Neuron (in vitro differentiated cells): ENCODE measurements around the gene KLHDC4.

Experiments
- H2AFZ ChIP-seq: one replicate; pipeline ENCODE4 v1.6.1; 2013; ENCODE audit warnings: low read depth, mild to moderate bottlenecking, inconsistent platforms, low read length, moderate library complexity
- H3K27me3 ChIP-seq: one replicate; pipeline ENCODE4 v1.6.1; 2013; ENCODE audit warnings: low read length; ENCODE audit not compliant: insufficient read depth
- H3K36me3 ChIP-seq: one replicate; pipeline ENCODE4 v1.6.1; 2013; ENCODE audit warnings: low read length; ENCODE audit not compliant: insufficient read depth
- H3K4me1 ChIP-seq: one replicate; pipeline ENCODE4 v1.6.1; 2013; ENCODE audit warnings: low read length; ENCODE audit not compliant: insufficient read depth
- H3K4me3 ChIP-seq: 2 replicates; pipeline ENCODE4 v1.5.1; 2013; ENCODE audit warnings: mild to moderate bottlenecking, low read length, moderate library complexity
- H3K9me3 ChIP-seq: one replicate; pipeline ENCODE4 v1.6.1; 2013; ENCODE audit warnings: low read length

The KLHDC4 gene

DNA sequence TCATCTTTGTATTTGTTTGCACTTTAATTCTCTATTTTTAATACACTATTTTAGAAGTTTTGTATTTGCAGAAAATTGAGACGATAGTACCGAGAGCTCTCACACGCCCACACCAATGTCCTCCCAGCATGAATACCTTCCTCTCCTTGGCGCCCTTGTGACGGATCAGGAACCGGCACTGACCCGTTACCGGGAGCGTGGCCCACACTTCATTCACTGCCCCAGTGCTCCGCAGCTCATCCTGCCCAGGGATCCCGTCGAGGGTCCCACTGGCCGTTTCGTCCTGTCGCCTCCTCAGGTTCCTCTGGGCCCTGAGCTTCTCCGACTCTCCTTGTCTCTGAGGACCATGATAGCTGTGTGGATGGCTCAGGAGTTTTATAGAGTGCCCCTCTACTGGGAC lies 50.6 kb downstream of the KLHDC4 start:
- peaks cover 53% of the 10 kb centered on the region for H3K36me3 ChIP-seq

GRCh38 chr16:87713451-87714229 lies 52.1 kb downstream of the KLHDC4 start:
- no peaks in the 10 kb centered on the region for H3K27me3 ChIP-seq
- H3K4me1 ChIP-seq = no peaks in the 10 kb centered on the region
- no peak overlapping the region for H2AFZ ChIP-seq
- no peak overlapping the region for H3K4me3 ChIP-seq
- no peaks in the 10 kb centered on the region for H3K9me3 ChIP-seq
- peaks cover 64% of the 10 kb centered on the region for H3K36me3 ChIP-seq

More for the DNA sequence above, 50.6 kb downstream of the KLHDC4 start:
- Histone ChIP-seq H2AFZ (no peak overlapping the region), H3K9me3 (peaks cover 2% of the 10 kb centered on the region), H3K4me3 (no peak overlapping the region), H3K4me1 (no peaks in the 10 kb centered on the region), H3K27me3 (no peaks in the 10 kb centered on the region)

- no peak overlapping the region for H2AFZ ChIP-seq
- H3K9me3 ChIP-seq = no peaks in the 10 kb centered on the region
- no peak overlapping the region for H3K4me3 ChIP-seq
- H3K27me3 ChIP-seq = no peaks in the 10 kb centered on the region
- no peaks in the 10 kb centered on the region for H3K4me1 ChIP-seq
- H3K36me3 ChIP-seq = peaks cover 72% of the 10 kb centered on the region
Observed at GRCh38 chr16:87712184-87712762, 53.5 kb downstream of the KLHDC4 start.

- H3K9me3 ChIP-seq = no peaks in the 10 kb centered on the region
- no peak overlapping the region for H3K4me3 ChIP-seq
- no peaks in the 10 kb centered on the region for H3K27me3 ChIP-seq
- H3K4me1 ChIP-seq = no peaks in the 10 kb centered on the region
- H2AFZ ChIP-seq = no peak overlapping the region
- peaks cover 66% of the 10 kb centered on the region for H3K36me3 ChIP-seq
Observed at GRCh38 chr16:87710887-87711286, 54.9 kb downstream of the KLHDC4 start.

GRCh38 chr16:87709677-87710076 lies 56.1 kb downstream of the KLHDC4 start:
- H3K36me3 ChIP-seq = peaks cover 59% of the 10 kb centered on the region
- H3K27me3 ChIP-seq = no peaks in the 10 kb centered on the region
- no peak overlapping the region for H2AFZ ChIP-seq
- H3K9me3 ChIP-seq = no peaks in the 10 kb centered on the region
- no peak overlapping the region for H3K4me3 ChIP-seq
- no peaks in the 10 kb centered on the region for H3K4me1 ChIP-seq

DNA sequence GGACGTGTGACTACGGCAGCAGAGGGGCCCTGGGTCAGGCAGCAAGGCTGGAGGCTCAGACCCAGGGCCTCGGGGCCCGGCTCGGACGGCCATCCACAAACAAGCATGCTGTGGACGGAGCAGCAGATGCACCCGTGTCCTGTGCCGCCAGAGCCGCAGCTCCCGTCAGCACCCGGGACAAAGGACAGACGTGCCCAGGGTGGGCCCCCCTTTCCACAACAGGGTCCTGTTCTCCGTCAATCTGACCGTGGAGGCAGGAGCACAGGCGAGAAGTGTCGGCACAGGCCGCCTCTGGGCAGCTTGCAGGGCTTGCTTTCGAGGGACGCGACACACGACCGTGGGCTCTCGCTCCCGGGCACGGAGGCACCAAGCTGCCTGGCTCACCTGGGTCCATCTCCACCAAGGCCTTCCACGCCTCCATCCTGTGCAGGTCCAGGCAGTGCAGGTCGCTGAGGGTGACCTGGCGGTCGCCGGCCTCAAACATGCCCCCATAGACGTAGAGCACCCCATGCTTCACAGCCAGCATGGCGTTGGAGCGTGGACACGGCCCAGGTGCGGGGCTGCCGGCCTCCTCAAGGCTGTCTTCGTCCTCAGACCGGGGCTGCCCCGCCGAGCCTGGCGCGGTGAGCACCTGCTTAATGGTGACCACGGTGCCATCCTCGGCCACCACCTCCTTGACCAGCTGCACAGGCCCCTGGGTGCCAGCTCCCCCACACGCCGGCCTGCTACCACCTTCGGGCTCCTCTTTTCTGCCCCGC lies 56.7 kb downstream of the KLHDC4 start:
- Histone ChIP-seq H3K36me3 (peaks cover 54% of the 10 kb centered on the region), H2AFZ (no peak overlapping the region), H3K4me3 (no peak overlapping the region), H3K27me3 (no peaks in the 10 kb centered on the region), H3K9me3 (no peaks in the 10 kb centered on the region), H3K4me1 (no peaks in the 10 kb centered on the region)

- Histone ChIP-seq H3K4me1 (no peaks in the 10 kb centered on the region), H3K4me3 (no peak overlapping the region), H2AFZ (no peak overlapping the region), H3K9me3 (no peaks in the 10 kb centered on the region), H3K36me3 (peaks cover 61% of the 10 kb centered on the region), H3K27me3 (no peaks in the 10 kb centered on the region)
Observed at GRCh38 chr16:87707714-87708580, 57.8 kb downstream of the KLHDC4 start.

DNA sequence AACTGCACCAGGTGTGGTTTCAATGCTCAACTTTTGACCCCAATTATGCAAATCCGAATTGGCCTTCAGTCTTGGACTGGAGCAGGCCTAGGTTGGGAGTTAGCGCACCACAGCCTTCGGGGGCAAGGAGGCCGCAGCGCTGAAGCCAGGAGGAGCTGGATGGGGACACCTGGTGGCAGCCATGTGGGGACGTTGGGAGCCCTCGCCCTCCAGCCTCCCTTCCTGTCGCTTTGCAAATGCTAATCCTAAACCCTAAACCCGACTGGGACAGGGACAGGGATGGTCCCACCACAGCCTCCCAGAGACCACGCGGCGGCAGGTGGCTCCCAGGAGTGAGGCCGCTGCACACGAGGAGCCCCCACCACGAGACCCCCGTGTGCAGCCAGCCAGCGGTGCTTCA lies 58.7 kb downstream of the KLHDC4 start:
- Histone ChIP-seq H3K4me3 (no peak overlapping the region), H3K27me3 (no peaks in the 10 kb centered on the region), H3K9me3 (no peaks in the 10 kb centered on the region), H3K36me3 (peaks cover 64% of the 10 kb centered on the region), H3K4me1 (no peaks in the 10 kb centered on the region), H2AFZ (no peak overlapping the region)

GRCh38 chr16:87706278-87707000 lies 59.3 kb downstream of the KLHDC4 start:
- H2AFZ ChIP-seq = no peak overlapping the region
- H3K27me3 ChIP-seq = no peaks in the 10 kb centered on the region
- H3K4me1 ChIP-seq = no peaks in the 10 kb centered on the region
- H3K36me3 ChIP-seq = peaks cover 61% of the 10 kb centered on the region
- H3K9me3 ChIP-seq = no peaks in the 10 kb centered on the region
- no peak overlapping the region for H3K4me3 ChIP-seq

DNA sequence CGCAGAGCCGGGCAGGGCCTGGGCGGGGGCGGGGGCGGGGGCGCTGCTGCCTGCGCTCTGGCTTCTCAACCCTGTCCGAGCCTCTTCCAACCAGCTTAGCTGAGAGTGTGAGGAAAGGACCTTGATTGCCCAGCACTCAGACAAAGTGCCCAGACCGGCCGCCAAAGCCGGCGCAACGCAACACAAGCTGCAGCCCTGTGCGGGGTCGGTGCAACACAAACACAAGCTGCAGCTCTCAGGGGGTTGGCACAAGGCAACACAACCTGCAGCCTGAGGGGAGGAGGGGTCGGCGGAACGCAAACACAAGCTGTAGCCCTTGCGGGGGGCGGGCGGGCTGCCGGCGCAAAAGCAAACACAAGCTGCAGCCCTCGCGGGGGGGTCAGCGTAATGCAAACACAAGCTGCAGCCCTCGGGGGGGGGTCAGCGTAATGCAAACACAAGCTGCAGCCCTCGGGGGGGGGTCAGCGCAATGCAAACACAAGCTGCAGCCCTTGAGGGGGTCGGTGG lies 60.0 kb downstream of the KLHDC4 start:
- Histone ChIP-seq H2AFZ (no peak overlapping the region), H3K9me3 (no peaks in the 10 kb centered on the region), H3K4me3 (no peak overlapping the region), H3K27me3 (no peaks in the 10 kb centered on the region), H3K4me1 (no peaks in the 10 kb centered on the region), H3K36me3 (peaks cover 59% of the 10 kb centered on the region)

DNA sequence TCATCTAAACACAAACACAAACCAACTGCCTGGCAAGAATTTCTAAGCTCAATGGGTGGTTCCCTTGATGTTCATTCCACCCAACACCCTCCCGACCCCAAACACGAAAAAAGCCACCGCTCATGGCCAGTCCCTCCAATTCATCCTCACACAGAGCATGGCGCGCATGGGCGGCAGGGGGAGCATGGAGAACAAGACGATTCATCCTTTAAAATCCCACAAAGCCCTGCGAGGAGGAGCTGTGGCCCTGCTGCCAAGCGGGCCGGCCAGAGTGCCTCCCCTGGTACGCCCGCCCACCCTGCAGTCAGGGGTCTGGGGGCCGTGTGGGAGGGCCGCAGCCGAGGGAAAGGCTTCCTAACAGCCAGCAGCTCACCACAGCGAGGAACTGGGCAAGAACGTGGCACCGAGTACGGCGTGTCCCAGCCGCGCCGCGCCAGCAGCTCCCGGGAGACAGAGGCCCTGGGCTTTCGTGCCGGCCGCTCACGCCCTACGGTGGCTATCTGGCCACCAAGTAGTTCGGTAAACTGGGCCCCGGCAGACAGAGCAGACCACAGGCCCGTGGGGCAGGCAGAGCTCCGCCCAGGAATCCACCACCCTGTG lies 60.9 kb downstream of the KLHDC4 start:
- Histone ChIP-seq H3K4me1 (no peaks in the 10 kb centered on the region), H3K4me3 (no peak overlapping the region), H2AFZ (no peak overlapping the region), H3K36me3 (peaks cover 53% of the 10 kb centered on the region), H3K27me3 (no peaks in the 10 kb centered on the region), H3K9me3 (no peaks in the 10 kb centered on the region)
